ENCODE results near the gene SWAP70.

- TF ChIP-seq BDP1 (IDR thresholded peaks at IDR 0.05; ENCODE audit: insufficient read depth, insufficient read length) (no peak), CTCF (IDR thresholded peaks at IDR 0.05 in 2 of 3, conservative IDR thresholded peaks at IDR 0.05 in 1 of 3; ENCODE audit: insufficient read depth in 2 of 3, low read depth in 1 of 3, low read length in 3 of 3) (no peak), HNRNPLL (IDR thresholded peaks at IDR 0.05; ENCODE audit: low read depth, low read length, poor library complexity, severe bottlenecking) (no peak), FOXP1 (CRISPR knock-in tag; IDR thresholded peaks at IDR 0.05) (no peak)
Measured at GRCh38 chr11:9681583-9682372, 17.9 kb downstream of the SWAP70 start.

Measured in K562 (cell line).